ENCODE measurements around the gene SYNPO. TPM values are rescaled to one million over a fixed set of nuclear protein-coding genes. Genes with fewer than 3 reads are reported as not detected.

SYNPO gene
- polyA plus RNA-seq, 1 of the 3 experiments (the other 2 are of a cell fraction): 5.1 TPM

DNA sequence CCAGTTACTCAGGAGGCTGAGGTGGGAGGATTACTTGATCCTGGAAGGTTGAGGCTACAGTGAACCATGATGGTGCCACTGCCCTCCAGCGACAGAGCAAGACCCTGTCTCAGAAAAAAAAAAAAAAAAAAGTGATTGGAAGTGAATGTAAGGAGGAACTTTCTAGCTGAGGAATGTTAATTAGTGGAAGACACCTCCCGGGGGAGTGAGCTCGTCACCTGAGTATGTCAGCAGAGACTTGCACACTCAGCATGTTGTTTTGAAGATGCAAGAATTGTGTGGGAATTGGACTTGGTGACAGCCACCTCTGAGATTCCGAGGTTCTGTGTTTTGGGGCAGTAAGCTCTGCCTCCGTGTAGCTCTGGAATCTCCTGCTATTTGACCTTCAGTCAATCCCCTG, 3.6 kb downstream of the SYNPO start:
- no peaks in the 10 kb centered on the region for H3K9me2 ChIP-seq
- peak overlapping the region; percentile 65 for H3K4me2 ChIP-seq
- H3K9me3 ChIP-seq: no peaks in the 10 kb centered on the region
- peak overlapping the region; percentile 36 to 93; a peak in 3 of 4 replicates for H3K27ac ChIP-seq (ENCODE audit: low read depth in 2 of 2, low read length in 1 of 2)
- DNase-seq: no peak
- no peaks in the 10 kb centered on the region; the same call in 1 of the 2 replicates for H4K20me1 ChIP-seq (ENCODE audit: insufficient read depth)
- no peak overlapping the region for H3K4me3 ChIP-seq (ENCODE audit: low read depth in 2 of 2, low read length in 1 of 2)
- H3K4me1 ChIP-seq (ENCODE audit: control insufficient read depth in 1 of 2, insufficient read depth in 2 of 2, low read depth in 1 of 2, low read length in 1 of 2): peaks cover 56 to 63% of the 10 kb centered on the region in 2 experiments
- CTCF ChIA-PET: interaction anchor here (0.8 to 5.5 kb wide), 9 partner anchors 9 to 135 kb away, joined by 3 to 44 read pairs (median 5); partner anchors contain the start of gene SMIM3
- TF ChIP-seq CHD2 (IDR thresholded peaks at IDR 0.05; ENCODE audit: low read length, partially characterized antibody) (no peak), MEF2A (IDR thresholded peaks at IDR 0.05; ENCODE audit: borderline replicate concordance, low read depth) (no peak), SMC3 (IDR thresholded peaks at IDR 0.05; ENCODE audit: low read depth, low read length) (no peak), FOXJ3 (CRISPR knock-in tag; IDR thresholded peaks at IDR 0.05) (no peak), YY1 (IDR thresholded peaks at IDR 0.05; ENCODE audit: low read depth) (no peak), ELF1 (IDR thresholded peaks at IDR 0.05) (no peak), JUND (IDR thresholded peaks at IDR 0.05) (no peak), TEAD4 (IDR thresholded peaks at IDR 0.05; ENCODE audit: borderline replicate concordance, insufficient read depth) (no peak), RXRA (IDR thresholded peaks at IDR 0.05; ENCODE audit: borderline replicate concordance, low read depth) (no peak), EP300 (IDR thresholded peaks at IDR 0.05; ENCODE audit: borderline replicate concordance in 1 of 2, low read depth in 1 of 2, low read length in 1 of 2) (no peak), SIN3A (IDR thresholded peaks at IDR 0.05; ENCODE audit: borderline replicate concordance, low read depth, low read length) (no peak)
- TF ChIP-seq, protein P1, sequence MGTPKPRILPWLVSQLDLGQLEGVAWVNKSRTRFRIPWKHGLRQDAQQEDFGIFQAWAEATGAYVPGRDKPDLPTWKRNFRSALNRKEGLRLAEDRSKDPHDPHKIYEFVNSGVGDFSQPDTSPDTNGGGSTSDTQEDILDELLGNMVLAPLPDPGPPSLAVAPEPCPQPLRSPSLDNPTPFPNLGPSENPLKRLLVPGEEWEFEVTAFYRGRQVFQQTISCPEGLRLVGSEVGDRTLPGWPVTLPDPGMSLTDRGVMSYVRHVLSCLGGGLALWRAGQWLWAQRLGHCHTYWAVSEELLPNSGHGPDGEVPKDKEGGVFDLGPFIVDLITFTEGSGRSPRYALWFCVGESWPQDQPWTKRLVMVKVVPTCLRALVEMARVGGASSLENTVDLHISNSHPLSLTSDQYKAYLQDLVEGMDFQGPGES (IDR thresholded peaks at IDR 0.05; ENCODE audit: low read depth, low read length): no peak
- TF ChIP-seq, protein P2, sequence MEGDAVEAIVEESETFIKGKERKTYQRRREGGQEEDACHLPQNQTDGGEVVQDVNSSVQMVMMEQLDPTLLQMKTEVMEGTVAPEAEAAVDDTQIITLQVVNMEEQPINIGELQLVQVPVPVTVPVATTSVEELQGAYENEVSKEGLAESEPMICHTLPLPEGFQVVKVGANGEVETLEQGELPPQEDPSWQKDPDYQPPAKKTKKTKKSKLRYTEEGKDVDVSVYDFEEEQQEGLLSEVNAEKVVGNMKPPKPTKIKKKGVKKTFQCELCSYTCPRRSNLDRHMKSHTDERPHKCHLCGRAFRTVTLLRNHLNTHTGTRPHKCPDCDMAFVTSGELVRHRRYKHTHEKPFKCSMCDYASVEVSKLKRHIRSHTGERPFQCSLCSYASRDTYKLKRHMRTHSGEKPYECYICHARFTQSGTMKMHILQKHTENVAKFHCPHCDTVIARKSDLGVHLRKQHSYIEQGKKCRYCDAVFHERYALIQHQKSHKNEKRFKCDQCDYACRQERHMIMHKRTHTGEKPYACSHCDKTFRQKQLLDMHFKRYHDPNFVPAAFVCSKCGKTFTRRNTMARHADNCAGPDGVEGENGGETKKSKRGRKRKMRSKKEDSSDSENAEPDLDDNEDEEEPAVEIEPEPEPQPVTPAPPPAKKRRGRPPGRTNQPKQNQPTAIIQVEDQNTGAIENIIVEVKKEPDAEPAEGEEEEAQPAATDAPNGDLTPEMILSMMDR (IDR thresholded peaks at IDR 0.05): no peak
- TF ChIP-seq, protein P3, sequence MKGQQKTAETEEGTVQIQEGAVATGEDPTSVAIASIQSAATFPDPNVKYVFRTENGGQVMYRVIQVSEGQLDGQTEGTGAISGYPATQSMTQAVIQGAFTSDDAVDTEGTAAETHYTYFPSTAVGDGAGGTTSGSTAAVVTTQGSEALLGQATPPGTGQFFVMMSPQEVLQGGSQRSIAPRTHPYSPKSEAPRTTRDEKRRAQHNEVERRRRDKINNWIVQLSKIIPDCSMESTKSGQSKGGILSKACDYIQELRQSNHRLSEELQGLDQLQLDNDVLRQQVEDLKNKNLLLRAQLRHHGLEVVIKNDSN (IDR thresholded peaks at IDR 0.05; ENCODE audit: borderline replicate concordance, low read depth): no peak
- peaks cover 45% of the 10 kb centered on the region for H3F3A ChIP-seq (replicated peaks; ENCODE audit: insufficient read depth)
- H3K27me3 ChIP-seq (ENCODE audit: insufficient read depth): no peaks in the 10 kb centered on the region
- no peak overlapping the region for H2AFZ ChIP-seq (ENCODE audit: low read depth)
- H3K36me3 ChIP-seq (replicated peaks in 1 of 2; ENCODE audit: control insufficient read depth in 1 of 2, insufficient read depth in 2 of 2, low read length in 1 of 2): peaks cover 8 to 11% of the 10 kb centered on the region in 2 experiments
- H3K9ac ChIP-seq: peak overlapping the region; percentile 13; the same call in 1 of the 2 replicates
- H3K79me2 ChIP-seq (ENCODE audit: insufficient read depth): peaks cover 49% of the 10 kb centered on the region
- 66% methylated on average over 5 of the region's 5 CpGs for WGBS (ENCODE audit: low lambda C conversion rate)
- POLR2A ChIA-PET: interaction anchor here (1.0 to 2.0 kb wide), 5 partner anchors 36 to 135 kb away, joined by 3 to 6 read pairs (median 4); partner anchors contain the start of gene SMIM3

All from SK-N-SH (cell line).